ENCODE data around the gene AGTR1. TPM values are rescaled to one million over a fixed set of nuclear protein-coding genes. Genes with fewer than 3 reads are reported as not detected.

AGTR1 gene
- 2.2 TPM for total RNA-seq
- long read RNA-seq, partial matches to known transcripts: 0 of 3 reads
- long read RNA-seq, other reads (novel, unspliced or antisense): 0 of 3 reads

GRCh38 chr3:148697306-148698189 lies at the start of gene AGTR1:
TSS of gene AGTR1 (plus strand) at chr3:148697903. CDS start at chr3:148741036, 43,133 bp downstream.
- intact Hi-C loops (cut with micrococcal nuclease): no loop called here
- ATAC-seq (peak; percentile 97), DNase-seq (peak; percentile 78)

DNA sequence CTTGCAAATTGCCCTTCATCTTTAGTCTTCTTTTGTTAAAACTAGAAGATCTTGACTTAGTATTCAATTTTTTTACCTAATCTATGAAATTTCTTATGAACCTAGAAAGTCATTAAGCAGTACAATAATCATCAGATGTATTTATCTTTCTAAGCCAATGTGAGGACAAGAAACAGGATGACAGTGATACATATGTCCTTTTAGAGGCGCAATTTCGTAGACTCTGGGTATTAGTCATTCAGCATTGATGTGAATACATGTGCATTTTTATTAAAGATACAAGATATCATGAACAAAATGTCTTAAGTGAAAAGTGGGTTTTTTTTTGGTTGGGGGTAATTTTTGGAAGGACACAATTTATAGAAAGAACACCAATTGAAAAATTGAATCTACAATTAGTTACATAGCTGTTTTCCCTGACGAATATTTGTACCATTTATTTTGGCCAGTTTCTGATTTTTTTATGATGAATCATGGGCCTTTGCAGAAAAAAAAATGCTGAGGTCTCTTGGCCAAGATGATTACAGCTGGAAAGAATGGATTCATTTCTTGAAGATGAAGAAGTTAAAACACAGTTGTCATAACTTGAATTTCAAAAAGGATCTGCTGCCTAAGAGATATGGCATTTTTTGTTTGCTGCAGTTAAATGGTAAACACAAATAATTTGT lies 48.9 kb upstream of the AGTR1 start:
- DNase-seq (no peak), ATAC-seq (peak; percentile 35)
- intact Hi-C loops (cut with micrococcal nuclease): no loop called here

- intact Hi-C loops (cut with micrococcal nuclease): no loop called here
- DNase-seq (no peak), ATAC-seq (no peak)
Observed at GRCh38 chr3:148651549-148651948, 46.2 kb upstream of the AGTR1 start.

DNA sequence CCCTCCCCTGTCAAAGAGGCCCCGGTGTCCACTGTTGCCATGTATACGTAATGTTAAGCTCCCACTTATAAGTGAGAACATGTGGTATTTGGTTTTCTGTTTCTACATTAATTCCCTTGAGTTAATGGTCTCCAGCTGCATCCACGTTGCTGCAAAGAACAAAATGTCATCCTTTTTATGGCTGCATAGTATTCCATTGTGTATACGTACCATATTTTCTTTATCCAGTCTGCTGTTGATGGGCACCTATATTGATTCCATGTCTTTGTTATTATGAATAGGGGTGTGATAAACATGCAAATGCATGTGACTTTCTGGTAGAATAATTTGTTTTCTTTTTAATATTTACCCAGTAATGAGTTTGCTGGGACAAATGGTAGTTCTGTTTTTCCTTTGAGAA lies 43.3 kb upstream of the AGTR1 start:
- DNase-seq (no peak), ATAC-seq (no peak)
- intact Hi-C loops (cut with micrococcal nuclease): no loop called here

DNA sequence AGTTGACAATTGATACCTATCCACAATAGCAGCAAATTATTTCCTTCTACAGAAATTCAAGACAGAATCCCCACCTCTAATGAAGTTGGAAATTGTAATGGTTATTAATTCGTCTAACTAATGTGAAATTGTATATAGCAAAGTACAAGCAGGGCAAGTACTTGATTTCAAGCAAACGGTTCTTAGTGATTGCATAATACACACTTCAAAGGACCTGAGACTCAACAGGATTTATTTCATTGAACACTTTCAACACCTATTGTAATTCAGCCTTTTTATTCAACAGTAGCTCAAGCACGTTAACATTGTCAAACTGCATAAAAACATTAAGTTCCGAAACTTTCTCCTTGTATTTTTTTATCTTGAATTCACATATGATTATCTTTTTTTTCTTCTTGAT lies 40.2 kb upstream of the AGTR1 start:
- intact Hi-C loops (cut with micrococcal nuclease): no loop called here
- no peak for DNase-seq
- ATAC-seq: no peak

DNA sequence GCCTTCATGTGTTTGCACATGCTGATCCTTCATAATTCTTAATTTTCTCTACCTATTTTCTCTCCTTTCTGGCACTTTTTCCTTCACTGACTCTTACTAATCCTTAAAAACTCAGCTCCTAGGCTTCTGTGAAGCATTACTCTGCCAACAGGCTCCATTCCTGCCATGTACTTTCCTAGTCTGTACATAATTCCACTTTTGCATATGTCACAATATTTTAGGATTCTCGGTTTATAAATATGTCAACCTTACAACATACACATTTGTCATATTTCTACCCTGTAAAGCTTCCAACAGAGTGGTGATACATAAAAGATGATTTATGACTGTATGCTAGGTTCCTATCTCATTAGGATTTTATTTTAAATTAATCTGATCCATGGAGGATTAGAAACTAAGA lies 38.2 kb upstream of the AGTR1 start:
- DNase-seq (no peak), ATAC-seq (no peak)
- intact Hi-C loops (cut with micrococcal nuclease): no loop called here

DNA sequence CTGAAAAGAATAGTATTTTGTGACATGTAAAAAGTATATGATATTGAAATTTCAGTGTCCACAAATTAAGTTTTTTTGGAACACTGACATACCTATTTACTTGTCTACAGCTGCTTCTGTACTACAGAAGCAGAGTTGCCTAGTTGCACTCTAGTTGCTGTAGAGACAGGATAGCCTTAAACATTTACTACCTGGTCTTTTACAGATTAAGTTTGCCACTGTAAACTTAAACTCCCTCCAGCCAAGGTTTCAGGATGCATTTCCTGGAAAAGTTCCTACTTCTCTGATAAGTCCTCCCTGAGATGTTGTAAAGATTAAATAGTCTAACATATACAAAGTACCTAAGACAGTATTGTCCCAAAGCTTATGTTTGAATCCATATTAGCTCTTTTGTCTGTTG lies 17.4 kb upstream of the AGTR1 start:
- DNase-seq (no peak), ATAC-seq (no peak)
- intact Hi-C loops (cut with micrococcal nuclease): no loop called here

GRCh38 chr3:148681080-148681479 lies 16.6 kb upstream of the AGTR1 start:
- DNase-seq (no peak), ATAC-seq (no peak)
- intact Hi-C loops (cut with micrococcal nuclease): no loop called here

DNA sequence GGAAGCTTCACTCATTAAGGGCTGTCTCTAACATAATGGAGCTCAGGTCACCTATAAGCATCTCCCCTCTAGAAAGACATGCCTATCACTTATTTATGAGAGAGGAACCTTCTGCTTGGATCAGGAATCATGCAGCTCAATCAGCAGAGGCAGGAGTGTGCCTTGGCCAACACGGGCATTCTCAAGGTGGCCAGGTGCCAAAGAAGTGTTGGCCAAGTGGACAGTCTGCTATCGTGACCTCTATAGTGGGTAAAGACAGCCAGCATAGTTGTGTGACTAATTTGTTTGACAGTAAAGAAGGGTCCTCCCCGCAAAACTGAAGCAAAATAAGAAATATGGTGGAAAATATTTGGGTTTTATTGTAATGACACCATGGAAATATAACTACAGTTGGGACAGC lies 14.7 kb upstream of the AGTR1 start:
- ATAC-seq (peak; percentile 57), DNase-seq (peak; percentile 20)
- intact Hi-C loops (cut with micrococcal nuclease): no loop called here

DNA sequence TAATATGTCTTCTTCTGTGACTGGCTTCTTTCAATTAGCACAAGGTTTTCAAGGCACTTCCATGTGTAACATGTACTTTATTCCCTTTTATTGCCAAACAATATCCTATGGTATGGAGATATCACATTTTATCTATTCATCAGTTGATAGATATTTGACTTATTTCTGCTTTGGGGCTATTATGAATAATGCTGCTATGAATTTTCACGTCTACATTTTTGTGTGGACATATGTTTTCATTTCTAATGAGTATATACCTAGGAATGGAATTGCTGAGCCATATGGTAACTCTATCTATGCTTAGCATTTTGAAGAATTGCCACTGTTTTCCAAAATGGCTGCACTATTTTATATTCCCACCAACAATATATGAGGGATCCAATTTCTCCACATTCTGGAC lies 3.6 kb upstream of the AGTR1 start:
- ATAC-seq: no peak
- no peak for DNase-seq
- intact Hi-C loops (cut with micrococcal nuclease): no loop called here

GRCh38 chr3:148698190-148698810 lies 597 bp downstream of the AGTR1 start:
- intact Hi-C loops (cut with micrococcal nuclease): no loop called here
- ATAC-seq (peak; percentile 25), DNase-seq (no peak)

DNA sequence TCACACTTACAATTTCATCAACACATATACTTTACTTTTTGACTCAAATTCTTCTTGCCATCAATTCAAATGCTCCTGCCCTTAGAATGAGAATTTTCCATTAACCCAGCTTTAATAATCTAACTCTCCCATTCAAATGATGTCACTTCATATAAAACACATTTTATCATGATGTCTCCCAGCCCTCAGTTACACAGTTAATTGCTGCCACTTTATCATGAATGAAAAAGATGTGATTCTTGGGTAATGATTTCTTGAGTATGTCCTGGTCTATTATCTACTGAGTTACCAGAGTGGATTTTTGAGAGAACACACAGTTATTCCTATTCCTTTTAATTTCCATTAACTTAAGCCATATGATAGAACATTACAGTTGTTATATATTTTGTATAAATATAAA lies 7.6 kb downstream of the AGTR1 start:
- DNase-seq: no peak
- intact Hi-C loops (cut with micrococcal nuclease): no loop called here
- no peak for ATAC-seq

DNA sequence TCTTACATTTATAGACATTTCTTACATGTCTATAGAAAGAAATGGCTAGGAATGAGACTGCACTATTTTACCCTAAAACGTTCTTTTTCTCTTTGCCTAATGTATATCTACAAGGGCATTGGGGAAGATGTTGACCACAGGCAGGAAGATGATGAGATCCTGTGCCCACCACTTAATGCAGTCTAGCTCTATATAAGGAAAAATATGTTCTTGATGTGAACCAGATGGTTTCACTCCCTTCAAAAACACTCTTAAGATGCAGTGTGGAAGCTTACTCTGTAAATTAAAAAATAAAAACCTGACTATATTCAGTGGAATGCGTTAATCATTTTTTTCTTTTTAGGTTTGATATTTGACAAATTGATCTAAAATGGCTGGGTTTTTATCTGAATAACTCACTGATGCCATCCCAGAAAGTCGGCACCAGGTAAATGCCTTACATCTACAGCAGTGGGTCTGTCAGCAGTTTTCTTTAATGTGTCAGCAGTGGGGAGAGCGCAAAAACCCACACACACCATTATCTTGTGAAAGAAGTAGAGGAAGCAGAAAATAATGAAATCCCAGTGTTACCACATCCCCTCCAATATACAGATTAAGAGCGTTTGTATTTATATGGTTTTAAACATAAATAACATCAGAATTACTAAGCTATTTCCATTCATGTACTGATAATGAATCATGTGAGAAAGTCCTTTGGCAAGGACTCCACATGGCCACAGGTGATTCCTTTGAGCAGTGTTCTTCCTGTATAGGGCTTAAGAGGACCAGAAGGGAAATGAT lies 10.1 kb downstream of the AGTR1 start:
- intact Hi-C loops (cut with micrococcal nuclease): no loop called here
- no peak for DNase-seq
- ATAC-seq: no peak

GRCh38 chr3:148708409-148708808 lies 10.7 kb downstream of the AGTR1 start:
- intact Hi-C loops (cut with micrococcal nuclease): no loop called here
- no peak for DNase-seq
- ATAC-seq: no peak

DNA sequence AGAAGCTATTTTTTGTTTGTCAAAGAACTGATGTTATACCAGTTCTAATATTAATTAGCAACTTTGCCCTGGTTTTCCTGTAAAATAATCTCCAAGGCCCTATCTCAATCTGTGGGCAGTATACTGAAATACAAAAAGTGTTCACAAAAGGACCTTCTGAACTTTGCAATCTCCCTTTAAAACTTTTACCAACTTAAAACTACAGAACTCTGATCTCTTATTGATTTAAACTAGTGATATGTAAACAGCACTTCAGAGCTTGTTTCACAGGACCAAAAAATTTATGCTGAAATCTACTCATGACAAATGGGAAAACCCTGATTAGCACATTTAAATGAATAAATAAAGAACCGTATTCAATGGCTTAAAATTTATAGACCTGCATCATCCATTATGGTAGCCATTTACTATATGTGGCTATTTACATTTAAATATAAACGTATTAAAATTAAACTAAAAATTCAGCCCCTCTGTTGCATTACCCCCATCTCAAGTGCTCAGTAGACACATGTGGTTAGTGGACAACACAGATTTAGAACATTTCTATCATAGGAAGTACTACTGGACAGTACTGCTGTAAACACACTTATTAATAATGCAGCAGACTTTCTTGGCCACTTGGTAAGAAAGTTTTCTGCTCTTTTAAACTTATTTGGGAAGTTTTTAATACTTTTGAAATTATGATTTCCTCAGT lies 12.0 kb downstream of the AGTR1 start:
- DNase-seq (no peak), ATAC-seq (no peak)
- intact Hi-C loops (cut with micrococcal nuclease): no loop called here

DNA sequence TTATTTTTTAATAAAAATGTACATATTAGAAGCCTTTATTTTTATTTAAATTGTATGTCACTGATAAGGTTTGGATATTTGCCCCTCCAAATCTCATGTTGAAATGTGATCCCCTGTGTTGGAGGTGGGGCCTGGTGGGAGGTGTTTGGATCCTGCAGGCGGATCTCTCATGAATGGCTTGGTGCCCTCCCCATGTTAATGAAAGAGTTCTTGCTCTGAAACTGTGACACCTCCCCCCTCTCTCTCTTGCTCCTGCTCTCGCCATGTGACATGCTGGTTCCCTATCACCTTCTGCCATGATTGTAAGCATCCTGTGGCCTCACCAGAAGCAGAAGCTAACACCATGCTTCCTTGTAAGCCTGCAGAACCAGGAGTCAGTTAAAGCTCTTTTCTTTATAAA lies 13.0 kb downstream of the AGTR1 start:
- DNase-seq: no peak
- no peak for ATAC-seq
- intact Hi-C loops (cut with micrococcal nuclease): no loop called here

- no peak for ATAC-seq
- no peak for DNase-seq
- intact Hi-C loops (cut with micrococcal nuclease): no loop called here
Observed at GRCh38 chr3:148711981-148712666, 14.4 kb downstream of the AGTR1 start.

GRCh38 chr3:148714521-148714920 lies 16.8 kb downstream of the AGTR1 start:
- ATAC-seq (no peak), DNase-seq (no peak)
- intact Hi-C loops (cut with micrococcal nuclease): no loop called here

Measured in left ventricle myocardium superior (tissue), 1 donor.